Activated CD4-positive, alpha-beta memory T cell treated with anti-CD3 and anti-CD28 coated beads, Interleukin-2, amount 10 ng/mL, durations not matched to agents 7 days and 5 days (primary cell): ENCODE results near the gene INTS1. TPM values are rescaled to one million over a fixed set of nuclear protein-coding genes. Genes with fewer than 3 reads are reported as not detected.

ENCODE experiments used
- CTCF ChIA-PET: fragments of 350-600 bp; sonication (Branson Sonifier 250); formaldehyde crosslinking; loops from one replicate; lab custom pipeline; 2021; ENCODE audit warnings: antibody characterized with exemption, inconsistent platforms; lab: Charles Lee
- POLR2A ChIA-PET: fragments of 350-600 bp; sonication (Branson Sonifier 250); formaldehyde crosslinking; loops from one replicate; lab custom pipeline; 2021; ENCODE audit warnings: antibody characterized with exemption; lab: Charles Lee
- DNase-seq: peaks from one replicate; pipeline ENCODE4 v3.0.0-alpha.2; 2020
- H3K27ac Mint-ChIP-seq: one replicate; pipeline ENCODE4 v1.8.0; 2021; ENCODE audit warnings: mild to moderate bottlenecking, mixed read lengths
- H3K27me3 Mint-ChIP-seq: one replicate; pipeline ENCODE4 v1.8.0; 2021; ENCODE audit warnings: mixed read lengths
- H3K36me3 Mint-ChIP-seq: one replicate; pipeline ENCODE4 v1.8.0; 2021; ENCODE audit warnings: low read depth, mixed read lengths
- H3K4me1 Mint-ChIP-seq: one replicate; pipeline ENCODE4 v1.8.0; 2021; ENCODE audit warnings: mixed read lengths
- H3K4me3 Mint-ChIP-seq: one replicate; pipeline ENCODE4 v1.8.0; 2021; ENCODE audit warnings: mild to moderate bottlenecking, mixed read lengths
- H3K9me3 Mint-ChIP-seq: one replicate; pipeline ENCODE4 v1.8.0; 2021; ENCODE audit warnings: mixed read lengths
- total RNA-seq, 2 experiments: library from RNA; stranded (reverse); gene quantifications; one replicate each; pipeline ENCODE4 v1.2.3, GENCODE V29; 2021

Gene INTS1
- total RNA-seq, 2 experiments from 2014 or later = 79.2 to 87.5 TPM

- no peak overlapping the region for H3K27ac Mint-ChIP-seq
- CTCF ChIA-PET = no interaction called here
Observed at GRCh38 chr7:1546274-1546908, 42.2 kb upstream of the INTS1 start.

DNA sequence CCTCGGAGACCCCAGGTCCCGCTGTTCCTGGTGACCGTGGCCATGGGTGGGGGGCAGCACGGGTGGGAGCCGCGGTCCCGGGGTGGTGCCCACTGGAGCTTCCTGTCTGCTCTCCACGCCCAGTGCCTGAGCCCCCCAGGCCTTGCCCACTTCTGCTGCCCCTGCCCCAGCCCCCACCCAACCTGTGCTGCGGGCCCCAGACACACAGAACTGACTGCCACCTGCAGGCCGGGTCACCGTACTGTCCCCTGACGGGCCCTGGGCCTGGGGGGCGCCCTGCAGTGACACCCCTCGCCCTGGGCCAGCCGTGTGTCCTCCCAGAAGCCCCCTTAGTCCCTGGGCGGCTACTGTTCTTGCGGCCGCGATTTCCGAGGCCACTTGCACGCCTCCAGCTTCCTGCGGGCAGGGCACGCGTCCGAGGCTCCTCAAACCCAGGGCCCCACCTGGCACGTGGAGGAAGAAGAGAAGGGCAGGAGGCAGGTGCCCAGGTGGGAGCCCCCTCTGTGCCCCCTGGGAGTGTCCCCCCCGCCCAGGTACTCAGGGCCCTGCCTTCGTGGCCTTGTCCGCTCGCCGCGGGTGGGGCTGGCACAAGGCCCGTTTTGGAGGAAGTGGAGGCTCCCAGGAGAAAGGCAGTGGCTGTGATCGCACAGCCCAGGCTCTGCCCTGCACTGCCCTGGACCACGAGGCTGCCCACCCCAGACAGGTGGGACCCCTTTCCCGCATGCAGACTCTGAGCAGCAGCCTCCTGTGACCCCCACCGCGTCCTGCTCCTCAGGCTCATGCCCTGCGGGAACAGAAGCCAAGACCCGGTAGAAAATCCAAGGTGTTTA is 41.4 kb upstream of the INTS1 start:
- Mint-ChIP-seq H3K27me3 (no peaks in the 10 kb centered on the region), H3K27ac (no peak overlapping the region), H3K4me1 (no peaks in the 10 kb centered on the region), H3K36me3 (peaks cover 7% of the 10 kb centered on the region), H3K4me3 (no peak overlapping the region), H3K9me3 (no peaks in the 10 kb centered on the region)
- ChIA-PET CTCF (no interaction called here), POLR2A (interaction anchor here (1.7 kb wide), 1 partner anchor 10 kb away, joined by 5 read pairs; the partner anchor contains the start of gene TMEM184A)
- no peak for DNase-seq

More at GRCh38 chr7:1546274-1546908, 42.2 kb upstream of the INTS1 start:
- Mint-ChIP-seq H3K9me3 (no peaks in the 10 kb centered on the region), H3K27me3 (no peaks in the 10 kb centered on the region), H3K36me3 (peaks cover under 1% of the 10 kb centered on the region), H3K4me3 (no peak overlapping the region), H3K4me1 (no peaks in the 10 kb centered on the region)
- DNase-seq = no peak
- POLR2A ChIA-PET = interaction anchor here (1.7 kb wide), 1 partner anchor 10 kb away, joined by 5 read pairs; the partner anchor contains the start of gene TMEM184A

DNA sequence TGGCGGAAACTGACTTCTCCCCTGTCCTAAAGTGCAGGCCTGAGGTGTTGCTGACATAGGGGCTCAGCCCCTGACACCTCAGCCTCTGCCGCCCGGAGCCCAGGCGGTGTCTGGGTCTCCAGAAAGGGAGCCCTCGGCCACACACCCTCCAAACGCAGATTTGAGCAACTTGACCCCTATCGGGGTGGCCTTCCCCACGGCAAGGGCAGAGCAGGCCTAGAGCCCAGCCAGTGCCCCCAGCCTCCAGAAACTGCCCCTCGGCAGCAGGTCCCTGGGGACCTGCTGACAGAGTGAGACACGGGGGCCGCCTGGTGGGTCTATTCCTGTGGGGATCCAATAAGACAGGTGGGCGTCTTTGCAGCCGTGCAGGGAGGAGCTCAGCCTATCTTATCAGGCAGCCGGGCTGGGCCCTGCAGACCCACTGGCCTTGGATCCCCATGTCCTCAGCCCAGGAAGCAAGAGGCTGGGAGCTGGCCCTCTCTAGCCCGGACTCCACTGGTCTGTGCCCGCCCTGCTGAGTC is 40.8 kb upstream of the INTS1 start:
- ChIA-PET POLR2A (no interaction called here), CTCF (no interaction called here)
- DNase-seq = no peak
- Mint-ChIP-seq H3K27ac (no peak overlapping the region), H3K9me3 (no peaks in the 10 kb centered on the region), H3K4me3 (no peak overlapping the region), H3K27me3 (no peaks in the 10 kb centered on the region), H3K36me3 (peaks cover 7% of the 10 kb centered on the region), H3K4me1 (no peaks in the 10 kb centered on the region)

DNA sequence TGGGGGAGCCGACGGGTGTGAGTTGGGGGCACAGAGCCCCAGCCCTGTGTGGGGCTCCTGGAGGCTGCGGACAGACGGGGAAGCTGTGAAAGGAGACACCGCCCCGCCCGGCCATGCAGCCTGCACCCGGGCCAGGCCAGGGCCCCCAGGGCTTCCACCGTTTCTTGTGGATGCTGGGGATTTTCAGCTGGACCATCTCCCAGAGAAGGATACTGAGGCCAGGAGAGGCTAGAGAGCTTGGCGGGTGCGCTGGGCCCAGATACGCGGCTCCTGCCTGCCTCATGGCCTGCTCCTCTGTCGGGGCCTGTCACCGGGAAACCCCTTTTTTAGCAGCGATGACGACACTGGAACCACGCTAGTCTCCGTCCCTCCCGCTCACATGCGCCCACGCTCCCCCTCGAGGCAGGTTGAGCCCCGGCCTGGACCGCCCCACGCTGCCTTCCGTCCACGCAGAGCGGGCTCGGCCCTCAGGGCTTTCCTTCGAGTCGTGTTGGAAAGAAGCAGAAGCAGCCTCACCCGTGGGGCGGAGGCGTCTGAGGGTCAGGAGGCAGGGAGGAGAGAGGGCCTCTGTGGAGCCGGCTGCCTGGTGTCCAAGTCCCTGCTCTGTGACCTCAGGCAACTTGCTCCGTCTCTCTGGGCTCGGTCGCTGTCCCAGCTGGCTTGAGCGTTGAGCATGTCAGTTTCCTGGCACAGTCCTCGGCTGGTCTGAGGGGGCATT is 40.1 kb upstream of the INTS1 start:
- Mint-ChIP-seq H3K36me3 (peaks cover 7% of the 10 kb centered on the region), H3K4me1 (no peaks in the 10 kb centered on the region), H3K4me3 (no peak overlapping the region), H3K27ac (no peak overlapping the region), H3K9me3 (no peaks in the 10 kb centered on the region), H3K27me3 (no peaks in the 10 kb centered on the region)
- CTCF ChIA-PET = no interaction called here
- POLR2A ChIA-PET = no interaction called here
- no peak for DNase-seq

GRCh38 chr7:1543826-1544177 is 39.6 kb upstream of the INTS1 start:
- ChIA-PET CTCF (no interaction called here), POLR2A (no interaction called here)
- no peaks in the 10 kb centered on the region for H3K4me1 Mint-ChIP-seq
- no peaks in the 10 kb centered on the region for H3K27me3 Mint-ChIP-seq
- no peaks in the 10 kb centered on the region for H3K9me3 Mint-ChIP-seq
- H3K36me3 Mint-ChIP-seq = peaks cover 7% of the 10 kb centered on the region
- DNase-seq = no peak
- no peak overlapping the region for H3K4me3 Mint-ChIP-seq
- no peak overlapping the region for H3K27ac Mint-ChIP-seq

GRCh38 chr7:1542841-1543747 is 38.9 kb upstream of the INTS1 start:
- Mint-ChIP-seq H3K4me3 (no peak overlapping the region), H3K9me3 (no peaks in the 10 kb centered on the region), H3K36me3 (peaks cover 7% of the 10 kb centered on the region), H3K27me3 (no peaks in the 10 kb centered on the region), H3K4me1 (no peaks in the 10 kb centered on the region), H3K27ac (no peak overlapping the region)
- POLR2A ChIA-PET = no interaction called here
- DNase-seq = no peak
- CTCF ChIA-PET = no interaction called here

DNA sequence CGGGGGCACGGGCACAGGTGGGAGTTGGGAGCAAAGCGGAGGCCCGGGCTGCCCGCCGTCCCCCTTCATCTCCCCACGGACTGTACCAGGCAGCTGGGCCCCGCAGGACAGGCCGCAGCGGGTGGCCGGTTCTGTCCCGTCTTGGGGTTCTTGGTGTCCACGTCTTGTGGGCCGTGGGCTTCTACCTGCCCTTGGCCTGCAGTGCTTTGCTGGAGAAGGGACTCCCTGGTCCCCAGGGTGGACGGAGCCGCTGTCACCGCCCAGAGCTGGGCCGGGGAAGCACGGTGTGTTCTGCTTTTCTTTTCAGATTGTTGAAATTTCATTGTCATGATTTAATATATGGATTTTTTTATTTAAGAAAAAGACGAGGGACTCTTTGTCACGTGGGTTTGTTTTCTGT is 38.1 kb upstream of the INTS1 start:
- Mint-ChIP-seq H3K27me3 (no peaks in the 10 kb centered on the region), H3K4me1 (no peaks in the 10 kb centered on the region), H3K27ac (no peak overlapping the region), H3K9me3 (no peaks in the 10 kb centered on the region), H3K36me3 (peaks cover 7% of the 10 kb centered on the region), H3K4me3 (no peak overlapping the region)
- ChIA-PET CTCF (no interaction called here), POLR2A (no interaction called here)
- no peak for DNase-seq

GRCh38 chr7:1541431-1542162 is 37.4 kb upstream of the INTS1 start:
- H3K9me3 Mint-ChIP-seq = no peaks in the 10 kb centered on the region
- no peaks in the 10 kb centered on the region for H3K27me3 Mint-ChIP-seq
- no peak overlapping the region for H3K27ac Mint-ChIP-seq
- H3K4me1 Mint-ChIP-seq = no peaks in the 10 kb centered on the region
- POLR2A ChIA-PET = no interaction called here
- H3K4me3 Mint-ChIP-seq = no peak overlapping the region
- H3K36me3 Mint-ChIP-seq = peaks cover 7% of the 10 kb centered on the region
- CTCF ChIA-PET = no interaction called here
- DNase-seq = no peak

- no peak for DNase-seq
- no peak overlapping the region for H3K4me3 Mint-ChIP-seq
- H3K9me3 Mint-ChIP-seq = no peaks in the 10 kb centered on the region
- H3K36me3 Mint-ChIP-seq = peaks cover 7% of the 10 kb centered on the region
- H3K4me1 Mint-ChIP-seq = peaks cover 2% of the 10 kb centered on the region
- H3K27ac Mint-ChIP-seq = no peak overlapping the region
- H3K27me3 Mint-ChIP-seq = no peaks in the 10 kb centered on the region
- ChIA-PET CTCF (no interaction called here), POLR2A (no interaction called here)
Observed at GRCh38 chr7:1540776-1541271, 36.6 kb upstream of the INTS1 start.

- H3K36me3 Mint-ChIP-seq = peaks cover 7% of the 10 kb centered on the region
- no peaks in the 10 kb centered on the region for H3K9me3 Mint-ChIP-seq
- H3K4me3 Mint-ChIP-seq = no peak overlapping the region
- DNase-seq = no peak
- ChIA-PET CTCF (no interaction called here), POLR2A (no interaction called here)
- no peak overlapping the region for H3K27ac Mint-ChIP-seq
- peaks cover 2% of the 10 kb centered on the region for H3K4me1 Mint-ChIP-seq
- no peaks in the 10 kb centered on the region for H3K27me3 Mint-ChIP-seq
Observed at GRCh38 chr7:1539882-1540775, 35.9 kb upstream of the INTS1 start.

DNA sequence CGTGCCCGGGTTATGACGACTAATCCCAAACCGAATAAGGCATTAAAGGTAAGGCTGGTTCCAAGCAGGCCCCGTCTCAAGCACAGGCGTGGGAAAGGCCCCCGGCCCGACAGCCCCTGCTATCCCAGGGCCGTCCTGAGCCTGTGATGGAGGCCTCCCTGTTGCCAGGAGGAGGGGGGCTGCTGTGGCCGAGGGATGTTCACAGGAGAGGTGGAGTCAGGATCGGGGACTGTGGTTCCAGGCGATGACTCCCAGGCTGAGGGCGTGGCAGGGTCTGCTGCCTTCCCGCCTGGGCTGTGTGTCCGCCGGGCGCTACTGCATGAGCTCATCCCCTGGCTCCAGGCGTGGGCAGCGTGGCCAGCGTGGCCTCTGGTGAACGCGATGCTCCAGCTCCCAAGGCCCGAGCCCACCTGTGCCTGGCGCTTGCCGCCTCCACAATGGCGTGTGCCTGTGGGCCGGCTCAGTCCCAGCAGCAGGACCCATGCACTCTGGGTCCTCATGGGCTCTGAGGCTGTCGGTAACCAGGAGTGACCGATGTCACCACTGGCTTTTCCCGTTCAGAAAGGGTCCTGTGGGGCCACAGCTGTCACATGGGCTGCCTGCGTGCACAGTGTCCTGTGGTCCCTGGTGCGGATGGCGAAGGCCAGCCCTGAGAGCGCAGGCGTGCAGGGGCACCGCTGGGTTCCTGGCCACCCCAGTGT is 35.1 kb upstream of the INTS1 start:
- Mint-ChIP-seq H3K27me3 (no peaks in the 10 kb centered on the region), H3K4me3 (no peak overlapping the region), H3K27ac (no peak overlapping the region), H3K9me3 (no peaks in the 10 kb centered on the region), H3K36me3 (peaks cover 7% of the 10 kb centered on the region), H3K4me1 (peaks cover 4% of the 10 kb centered on the region)
- ChIA-PET POLR2A (no interaction called here), CTCF (no interaction called here)
- DNase-seq = no peak
